Uterus (tissue), 2 donors: ENCODE data around the gene KRTDAP.

Experiments
- CTCF ChIP-seq, 4 experiments: fragments of 200-600 bp in 2 of 4; fragments of 450-650 bp in 2 of 4; sonication (generic) in 2 of 4; IDR thresholded peaks; one replicate each; pipeline ENCODE4 v1.5.1; 2016 to 2019; ENCODE audit warnings: antibody characterized with exemption in 4 of 4, mild to moderate bottlenecking in 2 of 4, moderate library complexity in 1 of 4
- POLR2A ChIP-seq, 2 donors: fragments of 450-650 bp; IDR thresholded peaks; one replicate each; pipeline ENCODE4 v1.6.1; 2016; ENCODE audit warnings: antibody characterized with exemption in 2 of 2, mild to moderate bottlenecking in 1 of 2, moderate library complexity in 1 of 2

GRCh38 chr19:35493971-35494370, 3.7 kb upstream of the KRTDAP start:
- TF ChIP-seq CTCF (IDR thresholded peaks at IDR 0.05) (no peak), POLR2A (IDR thresholded peaks at IDR 0.05) (no peak)
